GM12891 (cell line): ENCODE measurements around the gene FGF2.

Experiments
- PAX5 ChIP-seq: IDR thresholded peaks from 2 replicates; pipeline ENCODE4 v1.6.1; 2011; ENCODE audit warnings: low read length, moderate library complexity, mild to moderate bottlenecking; ENCODE audit not compliant: insufficient read depth, severe bottlenecking
- POLR2A ChIP-seq: IDR thresholded peaks from 2 replicates; pipeline ENCODE4 v1.6.1; 2011; ENCODE audit warnings: low read depth, low read length, control low read depth
- POLR2AphosphoS5 ChIP-seq: IDR thresholded peaks from 2 replicates; pipeline ENCODE4 v1.6.1; 2011; ENCODE audit warnings: low read depth, low read length, control low read depth
- POU2F2 ChIP-seq: IDR thresholded peaks from 2 replicates; pipeline ENCODE4 v1.6.1; 2011; ENCODE audit warnings: low read depth, mild to moderate bottlenecking, control low read depth, low read length, moderate library complexity
- SPI1 ChIP-seq: IDR thresholded peaks from 2 replicates; pipeline ENCODE4 v1.6.1; 2011; ENCODE audit warnings: low read depth, low read length, control low read depth
- TAF1 ChIP-seq: IDR thresholded peaks from 2 replicates; pipeline ENCODE4 v1.6.1; 2011; ENCODE audit warnings: low read depth, low read length, control low read depth

DNA sequence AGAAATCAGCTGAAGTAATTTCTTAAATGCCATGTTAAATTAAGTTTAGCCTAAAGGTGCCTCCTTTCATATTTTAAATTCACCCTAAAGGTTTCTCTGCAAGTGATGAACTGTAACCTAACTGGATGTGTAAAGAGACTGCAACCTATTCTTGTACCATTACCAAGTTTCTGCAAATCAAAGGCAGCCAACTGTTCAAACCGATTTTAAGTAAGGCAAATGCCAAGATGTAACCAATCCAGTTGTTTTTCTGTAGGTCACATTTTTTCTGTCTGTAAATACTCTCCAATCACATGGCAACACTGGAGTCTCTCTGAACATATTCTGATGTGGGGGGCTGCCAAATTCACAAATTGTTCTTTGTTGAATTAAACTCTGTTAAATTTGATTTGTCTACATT is 42.4 kb upstream of the FGF2 start:
- TF ChIP-seq POLR2A = no peak
- no peak for TF ChIP-seq POLR2AphosphoS5
- no peak for TF ChIP-seq PAX5
- no peak for TF ChIP-seq SPI1
- TF ChIP-seq TAF1 = no peak
- TF ChIP-seq POU2F2 = no peak
